Thymus (tissue), 11 donors: ENCODE results near the gene MIS18A. TPM values are rescaled to one million over a fixed set of nuclear protein-coding genes. Genes with fewer than 3 reads are reported as not detected.
"Not testable (repeated sequence)": the region's sequence is repeated elsewhere in the genome, so short reads cannot be mapped to it uniquely, and the experiment has no call there.

Experiments
- DNase-seq, 9 donors: peaks; one replicate each; pipeline ENCODE4 v3.0.0-alpha.2; 2013; ENCODE audit warnings: low spot score in 9 of 9, low read depth in 6 of 9, missing footprints in 1 of 9
- H3K27ac ChIP-seq, 2 donors: one replicate each; pipeline ENCODE4 v1.5.1; 2013; ENCODE audit warnings: control low read depth in 1 of 2, low read depth in 1 of 2, low read length in 1 of 2, mild to moderate bottlenecking in 1 of 2, moderate library complexity in 1 of 2
- H3K27me3 ChIP-seq, 2 donors: one replicate each; pipeline ENCODE4 v1.5.1; 2013; ENCODE audit warnings: low read length in 1 of 2; ENCODE audit not compliant: control insufficient read depth in 2 of 2, insufficient read depth in 1 of 2
- H3K36me3 ChIP-seq, 2 donors: one replicate each; pipeline ENCODE4 v1.5.1; 2013; ENCODE audit warnings: low read length in 1 of 2, mild to moderate bottlenecking in 1 of 2, moderate library complexity in 1 of 2; ENCODE audit not compliant: control insufficient read depth in 2 of 2, insufficient read depth in 2 of 2
- H3K4me1 ChIP-seq, 2 donors: one replicate each; pipeline ENCODE4 v1.5.1; 2013; ENCODE audit warnings: low read length in 2 of 2; ENCODE audit not compliant: control insufficient read depth in 2 of 2, insufficient read depth in 2 of 2
- H3K4me3 ChIP-seq, 2 donors: one replicate each; pipeline ENCODE4 v1.5.1; 2013; ENCODE audit warnings: low read length in 2 of 2, control low read depth in 1 of 2, mild to moderate bottlenecking in 1 of 2
- H3K9me3 ChIP-seq, 2 donors: one replicate each; pipeline ENCODE4 v1.5.1; 2013; ENCODE audit warnings: low read length in 1 of 2, mild to moderate bottlenecking in 1 of 2; ENCODE audit not compliant: control insufficient read depth in 2 of 2, insufficient read depth in 1 of 2
- whole genome bisulfite sequencing: extraction: QIAGEN DNeasy Blood & Tissue Kit; methylation state at CpG from one replicate; pipeline ENCODE4 v1.1.7; 2013; 5-methylcytosine and 5-hydroxymethylcytosine counted together
- polyA plus RNA-seq: library from polyadenylated mRNA; stranded (reverse); fragments of 200-250 nt; gene quantifications from one replicate; pipeline ENCODE4 v1.2.3, GENCODE V29; 2013
- total RNA-seq: library from RNA; stranded (reverse); fragments of 120-200 nt; gene quantifications from one replicate; pipeline ENCODE4 v1.2.4, GENCODE V29; 2013
- donor health status: healthy.

Gene MIS18A
- total and polyA plus RNA-seq, 2 donors: 12.5 to 16.5 TPM

DNA sequence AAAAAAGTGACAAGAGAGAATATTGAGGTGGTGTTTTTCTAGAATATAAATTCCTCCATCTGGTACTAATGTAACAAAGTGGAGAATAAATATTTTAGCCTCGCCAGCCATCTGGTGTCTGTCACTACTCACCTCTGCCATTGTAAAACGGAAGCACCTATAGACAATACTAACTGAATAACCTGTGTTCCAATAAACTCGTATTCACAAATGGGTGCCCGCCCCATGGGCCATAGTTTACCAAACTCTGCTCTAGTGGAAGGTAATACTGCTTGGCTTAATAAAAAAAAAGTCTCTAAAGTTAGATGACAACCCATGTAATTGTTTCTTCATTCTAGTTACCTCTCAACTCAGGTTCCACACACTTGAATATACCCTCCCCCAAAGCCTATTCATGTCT is 8.1 kb downstream of the MIS18A start:
- no peak overlapping the region for H3K4me3 ChIP-seq
- H3K9me3 ChIP-seq: no peaks in the 10 kb centered on the region
- no peak for DNase-seq
- H3K27me3 ChIP-seq: no peaks in the 10 kb centered on the region
- H3K27ac ChIP-seq: no peak overlapping the region
- H3K4me1 ChIP-seq: no peaks in the 10 kb centered on the region
- H3K36me3 ChIP-seq: peaks cover 21 to 22% of the 10 kb centered on the region in 2 donors
- 98% methylated on average over 4 of the region's 4 CpGs for WGBS

DNA sequence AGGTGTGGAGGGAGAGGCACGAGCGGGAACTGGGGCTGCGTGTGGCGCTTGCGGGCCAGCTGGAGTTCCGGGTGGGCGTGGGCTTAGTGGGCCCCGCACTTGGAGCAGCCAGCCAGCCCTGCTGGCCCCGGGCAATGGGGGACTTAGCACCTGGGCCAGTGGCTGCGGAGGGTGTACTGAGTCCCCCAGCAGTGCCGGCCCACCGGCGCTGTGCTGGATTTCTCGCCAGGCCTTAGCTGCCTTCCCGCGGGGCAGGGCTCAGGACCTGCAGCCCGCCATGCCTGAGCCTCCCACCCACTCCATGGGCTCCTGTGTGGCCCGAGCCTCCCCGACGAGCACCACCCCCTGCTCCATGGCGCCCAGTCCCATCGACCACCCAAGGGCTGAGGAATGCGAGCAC is 13.5 kb downstream of the MIS18A start:
- H3K36me3 ChIP-seq: peaks cover 12 to 13% of the 10 kb centered on the region in 2 donors
- not testable (repeated sequence) for H3K27me3 ChIP-seq, H3K4me1 ChIP-seq, H3K9me3 ChIP-seq, H3K4me3 ChIP-seq, DNase-seq, H3K27ac ChIP-seq
- WGBS: 98% methylated on average over 23 of the region's 23 CpGs

DNA sequence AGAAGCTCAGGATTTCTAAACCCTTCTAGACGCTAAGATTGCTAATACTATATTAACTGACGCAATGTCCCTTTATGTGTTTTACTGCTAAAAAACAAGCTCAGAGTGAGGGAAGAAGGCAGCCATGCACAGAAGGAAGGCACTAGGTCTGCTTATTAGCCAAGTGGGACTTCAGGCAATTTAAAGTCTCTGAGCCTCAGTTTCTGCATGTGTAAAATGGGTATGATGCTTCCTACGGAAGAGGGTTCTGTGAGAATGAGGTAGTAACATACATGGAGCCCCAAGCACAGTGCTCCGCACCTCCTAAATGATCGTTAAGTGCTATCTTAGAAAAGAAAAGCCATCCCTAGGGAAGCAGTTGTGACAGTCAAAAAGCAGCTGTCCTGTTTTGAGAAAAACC is 16.9 kb downstream of the MIS18A start:
- Histone ChIP-seq H3K27ac (no peak overlapping the region), H3K9me3 (no peaks in the 10 kb centered on the region), H3K27me3 (no peaks in the 10 kb centered on the region), H3K4me3 (no peak overlapping the region), H3K36me3 (peaks cover 2 to 3% of the 10 kb centered on the region in 2 donors), H3K4me1 (no peaks in the 10 kb centered on the region)
- 96% methylated on average over 5 of the region's 5 CpGs for WGBS
- DNase-seq: no peak

DNA sequence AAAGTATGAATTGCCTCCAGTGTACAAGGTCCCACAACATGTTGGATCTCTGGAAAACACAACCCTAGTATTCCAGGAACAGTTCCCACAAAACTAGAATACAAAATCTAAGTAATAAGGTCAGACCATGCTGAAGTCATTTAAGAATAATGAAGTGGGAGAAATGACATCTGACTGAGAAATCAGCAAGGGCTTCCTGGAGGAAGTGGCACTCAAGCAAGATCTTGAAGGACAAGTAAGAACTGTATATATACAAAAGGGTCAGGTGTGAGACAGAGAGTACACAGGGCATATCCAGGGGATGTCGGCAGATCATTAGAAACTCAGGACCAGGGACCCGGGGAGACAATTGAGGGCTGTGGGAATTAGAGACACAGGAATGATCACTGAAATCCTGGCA is 18.7 kb downstream of the MIS18A start:
- Histone ChIP-seq H3K9me3 (no peaks in the 10 kb centered on the region), H3K27ac (no peak overlapping the region), H3K4me1 (no peaks in the 10 kb centered on the region), H3K27me3 (no peaks in the 10 kb centered on the region), H3K36me3 (no peaks in the 10 kb centered on the region), H3K4me3 (no peak overlapping the region)
- DNase-seq: no peak
- 93% methylated on average over 2 of the region's 2 CpGs for WGBS

DNA sequence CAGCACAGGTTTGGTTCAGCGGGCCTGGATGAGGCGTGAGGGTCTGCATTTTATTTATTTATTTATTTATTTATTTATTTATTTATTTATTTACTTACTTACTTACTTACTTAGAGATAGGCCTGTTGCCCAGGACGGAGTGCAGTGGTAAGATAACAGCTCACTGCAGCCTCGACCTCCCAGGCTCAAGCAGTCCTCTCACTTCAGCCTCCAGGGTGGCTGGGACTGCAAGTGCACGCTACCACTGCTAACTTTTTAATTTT is 20.1 kb downstream of the MIS18A start:
- H3K27me3 ChIP-seq, H3K27ac ChIP-seq, H3K4me1 ChIP-seq, H3K9me3 ChIP-seq, H3K36me3 ChIP-seq, DNase-seq, H3K4me3 ChIP-seq: not testable (repeated sequence)
- WGBS: 98% methylated on average over 5 of the region's 5 CpGs

DNA sequence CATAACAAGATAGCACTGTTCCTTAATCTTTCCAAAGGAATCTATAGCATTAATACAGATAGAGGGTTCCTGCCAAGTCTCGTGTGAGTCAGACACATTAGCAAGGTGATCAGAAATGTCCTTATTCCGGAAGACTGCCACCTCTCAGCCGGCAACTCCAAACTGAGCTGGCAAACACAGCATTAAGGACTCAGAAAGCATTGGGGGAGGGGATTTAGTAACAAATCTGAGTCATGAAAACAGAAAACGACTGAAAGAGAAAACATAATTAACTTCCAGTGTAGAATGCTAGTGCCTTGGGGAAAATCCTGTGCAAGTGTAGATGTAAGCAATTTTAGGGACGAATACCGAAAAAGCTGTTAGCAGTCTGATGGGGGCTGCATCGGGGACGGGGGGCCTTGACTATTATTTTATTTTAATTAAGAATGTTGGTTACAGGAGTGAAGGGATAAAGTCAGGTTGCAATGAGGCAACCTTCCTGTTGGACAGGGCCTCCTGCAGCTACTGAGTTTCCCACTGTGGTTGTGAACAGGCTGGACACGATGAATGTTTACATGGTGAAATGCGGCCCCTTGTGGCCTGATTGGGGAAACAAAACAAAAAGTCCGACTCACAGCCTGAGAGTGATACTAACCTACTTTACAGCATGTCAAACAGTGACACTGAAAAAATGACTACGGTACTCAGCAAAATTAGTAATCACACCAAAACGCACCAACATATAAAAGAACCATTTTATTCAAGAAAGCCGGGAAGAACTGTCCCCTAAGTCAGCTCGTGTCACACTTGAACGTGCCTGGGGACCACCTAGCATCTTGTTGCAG is 20.7 kb downstream of the MIS18A start:
- H3K27ac ChIP-seq: no peak overlapping the region
- H3K4me3 ChIP-seq: no peak overlapping the region
- no peaks in the 10 kb centered on the region for H3K36me3 ChIP-seq
- 62% methylated on average over 16 of the region's 16 CpGs for WGBS
- H3K4me1 ChIP-seq: no peaks in the 10 kb centered on the region
- H3K9me3 ChIP-seq: no peaks in the 10 kb centered on the region
- H3K27me3 ChIP-seq: no peaks in the 10 kb centered on the region
- peak in 5 of 9 donors; percentile 16 to 61 (median 24) for DNase-seq

DNA sequence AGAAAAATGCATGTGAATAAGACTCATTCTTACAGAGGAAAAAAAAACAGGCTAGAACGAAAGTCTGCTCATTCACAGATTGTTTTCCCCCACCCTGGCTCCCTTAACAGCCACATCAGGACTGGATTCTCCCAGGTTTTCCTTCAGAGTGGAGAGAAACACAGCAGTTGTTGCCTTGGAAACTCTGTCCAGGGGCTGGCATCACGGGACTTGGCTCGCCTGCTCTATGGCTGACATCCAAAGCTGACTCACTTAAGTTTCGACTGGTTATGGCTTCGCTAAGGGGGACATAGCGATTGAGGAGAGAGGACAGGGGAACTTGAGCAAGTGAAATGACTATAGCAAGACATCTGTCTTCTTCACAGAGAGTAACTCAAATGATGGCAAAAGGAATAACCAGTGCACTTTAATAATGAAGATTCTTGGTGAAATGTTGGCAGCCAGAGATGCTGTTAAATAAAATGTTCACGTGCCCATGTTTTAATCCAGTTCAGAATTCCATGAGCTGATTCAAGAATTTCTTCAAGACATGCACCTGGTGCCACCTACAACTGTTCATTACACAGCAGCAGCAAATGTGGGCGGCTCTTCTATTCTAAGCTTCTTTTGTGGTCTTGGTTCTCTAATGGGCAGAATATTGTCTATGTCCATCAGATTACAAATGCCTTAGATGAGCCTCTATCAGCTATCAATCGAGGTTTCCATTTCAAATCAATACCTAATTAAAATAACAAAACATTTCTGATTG is 21.8 kb downstream of the MIS18A start:
- Histone ChIP-seq H3K4me3 (no peak overlapping the region), H3K9me3 (no peaks in the 10 kb centered on the region), H3K4me1 (no peaks in the 10 kb centered on the region), H3K27ac (no peak overlapping the region), H3K27me3 (peaks cover 0 to 2% of the 10 kb centered on the region in 2 donors), H3K36me3 (no peaks in the 10 kb centered on the region)
- 83% methylated on average over 9 of the region's 9 CpGs for WGBS
- DNase-seq: no peak

DNA sequence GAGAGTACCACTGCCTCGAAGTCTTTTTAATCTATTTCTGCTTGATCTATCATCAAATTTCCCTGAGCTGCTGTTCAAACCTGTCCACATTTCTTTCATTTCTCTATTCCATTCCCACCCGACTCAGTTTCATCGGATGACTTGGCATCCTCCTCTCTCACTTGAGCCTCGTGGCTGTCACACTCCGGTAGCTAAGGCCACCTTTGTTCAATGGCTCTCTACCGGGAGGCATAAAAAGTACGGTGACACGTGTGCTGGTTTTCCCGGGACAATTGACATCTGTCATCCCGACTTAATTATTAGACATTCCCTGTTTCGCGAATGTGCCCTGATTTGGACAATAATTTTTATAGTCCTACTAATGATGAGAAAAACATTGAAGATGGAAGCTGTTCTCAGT is 22.6 kb downstream of the MIS18A start:
- WGBS: 88% methylated on average over 12 of the region's 12 CpGs
- no peak for DNase-seq
- no peak overlapping the region for H3K27ac ChIP-seq
- no peaks in the 10 kb centered on the region for H3K9me3 ChIP-seq
- no peaks in the 10 kb centered on the region for H3K36me3 ChIP-seq
- H3K4me1 ChIP-seq: no peaks in the 10 kb centered on the region
- H3K27me3 ChIP-seq: peaks cover 0 to 2% of the 10 kb centered on the region in 2 donors
- no peak overlapping the region for H3K4me3 ChIP-seq

DNA sequence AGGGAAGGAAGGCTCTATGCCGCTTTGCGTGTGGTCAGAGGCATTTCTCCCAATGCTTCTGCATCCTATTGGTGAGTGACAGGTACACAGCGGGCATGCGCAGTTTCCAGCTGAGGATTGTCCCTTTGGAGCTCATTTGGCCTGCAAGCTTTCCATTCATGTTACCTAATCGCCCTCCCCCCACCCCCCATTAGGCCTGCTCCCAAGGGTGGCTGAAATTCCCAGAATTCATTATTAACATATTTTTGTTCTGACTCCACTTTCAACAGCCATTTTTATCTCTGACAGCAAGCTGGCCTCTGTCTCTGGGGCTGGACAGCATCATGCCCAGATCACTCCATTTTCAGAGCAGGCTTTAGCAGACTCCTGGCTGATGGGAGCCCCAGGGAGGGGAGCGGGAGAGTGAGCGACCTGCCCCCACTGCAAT is 25.6 kb downstream of the MIS18A start:
- DNase-seq: no peak
- Histone ChIP-seq H3K4me1 (no peaks in the 10 kb centered on the region), H3K4me3 (no peak overlapping the region), H3K27ac (no peak overlapping the region), H3K36me3 (no peaks in the 10 kb centered on the region), H3K9me3 (no peaks in the 10 kb centered on the region), H3K27me3 (peaks cover 0 to 2% of the 10 kb centered on the region in 2 donors)
- 92% methylated on average over 7 of the region's 7 CpGs for WGBS
